ENCODE measurements around the gene PREX1.

The PREX1 gene

GRCh38 chr20:48729538-48729937 lies 98.3 kb downstream of the PREX1 start:
- DNase-seq: no peak

- DNase-seq: no peak
Observed at GRCh38 chr20:48728042-48728825, 99.6 kb downstream of the PREX1 start.

GRCh38 chr20:48727226-48727625 lies 100.6 kb downstream of the PREX1 start:
- no peak for DNase-seq

DNA sequence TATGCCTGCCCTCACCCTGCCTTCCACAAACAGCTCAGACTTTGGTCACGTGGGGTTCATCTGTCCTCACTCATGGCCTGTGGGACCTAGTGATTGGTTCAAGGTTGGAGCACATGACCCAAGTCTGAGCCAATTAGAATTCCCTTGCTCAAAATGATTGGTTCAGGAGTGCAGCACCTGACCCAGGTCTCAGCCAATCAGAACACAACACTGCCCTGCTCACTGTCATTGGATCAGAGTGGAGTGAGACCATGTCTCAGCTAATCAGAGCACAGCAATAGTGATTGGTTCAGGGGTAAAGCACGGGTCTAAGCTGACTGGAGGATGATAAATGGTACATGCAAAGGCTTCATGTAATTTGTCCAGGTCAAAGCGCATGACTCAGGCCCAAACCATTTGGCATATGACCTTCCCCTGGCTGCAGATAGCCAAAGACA lies 102.2 kb downstream of the PREX1 start:
- peak in 1 of 2 experiments; percentile 17 for DNase-seq

DNA sequence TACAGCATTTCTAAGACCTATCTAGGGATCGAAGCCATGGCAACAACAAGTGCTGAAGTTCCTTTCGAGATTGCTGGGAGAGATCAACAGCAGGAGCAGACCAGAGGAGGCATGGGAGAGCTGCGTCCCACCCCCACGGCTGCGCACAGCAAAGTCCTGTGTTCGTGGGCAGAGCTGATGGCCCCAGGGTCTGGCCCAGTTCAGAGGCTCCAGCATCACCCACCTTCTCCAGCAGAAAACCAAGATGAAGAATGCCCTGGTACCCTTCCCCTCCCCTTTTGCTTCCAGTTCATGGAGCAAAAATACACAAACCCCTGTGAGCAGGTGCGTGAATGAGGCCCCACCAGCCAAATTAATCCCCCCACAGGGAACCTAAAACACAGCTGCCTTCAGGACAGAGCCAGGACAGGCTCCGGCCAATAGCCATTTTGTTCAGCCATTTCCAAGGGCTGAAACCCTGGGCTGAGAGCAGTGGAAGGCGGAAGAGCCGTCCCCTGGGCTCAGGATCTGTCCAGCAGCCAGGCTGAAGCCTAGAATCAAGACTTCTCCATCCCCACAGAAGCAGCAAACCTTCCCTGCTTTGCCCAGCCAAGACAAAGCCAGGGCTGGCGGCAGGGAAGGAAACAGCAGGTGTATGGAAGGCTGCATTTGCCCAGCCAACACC lies 102.8 kb downstream of the PREX1 start:
- DNase-seq: no peak

DNA sequence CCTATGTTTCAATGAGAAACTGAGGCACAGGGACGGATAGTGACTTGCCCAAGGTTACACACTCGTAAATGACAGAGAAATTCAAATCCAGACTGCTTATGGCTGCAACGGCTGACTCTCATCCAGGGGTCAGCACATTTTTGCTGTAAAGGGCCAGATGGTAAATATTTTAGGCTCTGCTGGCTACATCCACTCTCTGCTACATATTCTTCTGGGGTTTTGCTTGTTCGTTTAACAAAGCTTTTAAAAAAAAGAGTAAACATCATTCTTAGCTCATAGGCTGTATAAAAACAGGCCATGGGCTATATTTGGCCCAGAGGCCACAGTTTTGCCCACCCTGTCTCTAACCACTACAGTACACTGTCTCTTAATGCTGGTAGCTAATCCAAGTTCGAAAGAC lies 103.4 kb downstream of the PREX1 start:
- DNase-seq: no peak

- DNase-seq: no peak
Observed at GRCh38 chr20:48723308-48724264, 104.2 kb downstream of the PREX1 start.

GRCh38 chr20:48722737-48723191 lies 105.0 kb downstream of the PREX1 start:
- no peak for DNase-seq

GRCh38 chr20:48722002-48722731 lies 105.6 kb downstream of the PREX1 start:
- DNase-seq: no peak

GRCh38 chr20:48721324-48722001 lies 106.3 kb downstream of the PREX1 start:
- DNase-seq: no peak

DNA sequence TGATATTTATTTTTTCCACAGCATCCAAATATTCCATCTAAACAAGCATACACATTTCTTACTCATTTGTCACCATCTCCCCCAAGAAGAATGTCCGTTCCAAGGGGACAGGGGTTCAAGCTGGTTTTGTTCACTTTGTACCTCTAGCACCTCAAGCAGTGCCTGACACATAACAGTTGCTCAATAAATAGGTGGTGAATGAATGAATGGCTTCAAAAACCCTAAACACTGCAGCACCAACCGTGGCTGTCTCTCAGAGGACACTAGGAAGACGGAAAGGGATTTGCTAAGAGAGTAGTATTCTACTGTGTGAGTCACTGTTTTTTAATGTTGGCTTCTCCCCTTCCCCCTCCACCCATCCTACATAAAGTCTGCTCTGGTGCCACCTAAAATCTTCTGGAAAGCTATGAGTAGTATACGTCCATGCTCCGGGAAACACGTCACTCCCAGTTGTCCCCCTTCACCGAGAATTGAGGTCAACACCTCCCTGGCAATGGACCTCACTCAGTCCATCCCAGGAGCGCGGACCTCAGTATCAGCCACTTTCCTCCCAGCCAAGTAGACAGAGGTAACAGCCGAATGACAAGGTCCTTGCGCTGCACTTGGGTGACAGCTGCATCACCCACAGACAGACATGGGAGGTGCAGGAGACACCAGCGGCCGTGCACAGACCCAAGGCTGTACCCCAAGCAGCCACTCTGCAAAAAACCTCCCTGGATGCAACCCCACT lies 107.4 kb downstream of the PREX1 start:
- DNase-seq: no peak

DNA sequence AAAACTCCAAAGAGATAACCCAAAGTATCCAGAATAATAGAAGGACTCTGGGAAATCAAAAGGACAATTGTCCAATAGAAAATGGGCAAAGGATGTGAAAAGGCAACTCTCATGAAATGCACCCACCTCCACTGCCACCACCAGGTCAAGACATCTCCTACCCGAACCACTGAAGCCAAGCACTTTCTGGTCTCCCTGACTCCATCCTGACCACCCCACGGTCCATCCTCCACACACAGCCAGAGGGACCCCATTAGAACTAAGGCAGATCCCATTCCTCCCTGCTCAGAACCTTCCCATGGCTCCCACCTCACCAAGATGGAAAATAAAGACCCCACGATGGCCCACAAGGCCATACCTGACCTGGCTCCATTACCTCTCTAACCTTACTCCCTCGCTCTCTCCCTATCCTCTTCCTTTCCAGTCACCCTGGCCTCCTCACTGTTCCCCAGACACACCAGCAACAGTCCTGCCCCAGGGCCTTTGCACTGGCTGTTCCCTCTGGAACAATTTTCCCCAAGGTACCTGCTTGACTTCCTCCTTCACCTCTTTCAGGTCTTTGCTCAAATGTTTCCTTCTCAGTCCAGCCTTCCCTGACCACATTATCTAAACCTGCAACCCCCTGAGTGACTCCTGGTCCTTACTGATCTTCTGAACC lies 108.1 kb downstream of the PREX1 start:
- no peak for DNase-seq

DNA sequence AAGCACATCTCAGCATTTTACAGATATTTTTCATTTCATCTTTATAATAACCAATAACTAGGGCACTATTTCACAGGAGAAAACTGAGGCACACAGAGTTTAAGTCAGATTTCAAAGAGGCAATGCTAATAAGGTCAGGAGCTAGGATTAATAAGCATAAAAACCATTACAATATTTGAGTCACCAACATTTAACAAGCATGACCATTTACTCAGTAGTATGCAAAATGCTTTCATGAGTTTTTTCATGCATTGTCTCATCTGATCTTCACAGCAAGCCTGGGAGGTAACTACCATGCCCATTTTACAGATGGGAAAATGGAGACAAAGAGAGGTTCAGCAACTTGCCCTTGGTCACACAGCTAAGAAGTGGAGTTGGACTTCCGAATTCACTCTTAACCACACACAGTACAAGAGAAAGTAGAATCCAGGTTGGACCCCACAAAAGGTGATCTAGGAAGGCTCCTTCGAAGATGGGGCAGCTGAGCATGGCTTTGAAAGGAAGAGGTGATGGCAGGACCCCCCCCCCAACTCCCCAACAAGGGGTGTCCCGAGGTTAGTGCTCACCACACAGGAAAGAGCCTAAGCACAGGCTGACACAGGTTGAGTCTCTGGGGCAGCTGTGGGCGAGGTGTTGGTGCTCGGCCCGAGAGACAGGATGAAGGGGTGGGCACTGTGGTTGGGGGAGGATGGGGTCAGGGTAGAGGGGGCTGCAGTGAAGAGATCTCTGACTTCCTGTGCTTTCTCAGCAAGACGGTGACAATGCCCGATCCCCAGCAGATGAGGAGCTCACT lies 108.8 kb downstream of the PREX1 start:
- DNase-seq: no peak

DNA sequence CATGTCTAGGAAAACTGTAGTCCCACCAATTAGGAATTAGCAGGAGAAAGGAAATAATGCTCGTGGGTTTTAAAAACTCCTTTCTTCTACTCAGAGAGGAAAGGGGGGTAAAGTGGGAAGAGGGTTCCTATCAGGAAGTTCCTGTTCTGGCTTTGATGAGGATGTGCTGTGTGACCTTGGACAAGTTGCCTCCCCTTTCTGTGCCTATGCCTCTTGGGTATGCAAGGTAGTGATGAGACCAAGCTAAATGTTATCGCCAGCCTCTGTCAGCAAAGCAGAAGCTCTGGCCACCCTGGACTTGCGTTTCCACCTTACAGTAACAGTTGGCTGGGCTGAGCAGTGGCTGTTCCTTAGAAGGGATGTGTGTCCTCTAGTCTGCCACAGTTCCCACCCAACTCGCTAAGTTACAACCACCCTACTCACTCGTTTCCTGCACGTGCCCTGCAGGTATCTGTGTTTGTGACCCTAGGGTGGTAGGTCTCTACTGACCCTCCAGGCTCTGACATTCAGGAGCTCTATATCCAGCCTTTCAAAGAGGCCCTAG lies 110.0 kb downstream of the PREX1 start:
- DNase-seq: no peak

GRCh38 chr20:48717095-48717672 lies 110.6 kb downstream of the PREX1 start:
- no peak for DNase-seq

GRCh38 chr20:48716541-48716940 lies 111.3 kb downstream of the PREX1 start:
- no peak for DNase-seq

GRCh38 chr20:48716086-48716485 lies 111.7 kb downstream of the PREX1 start:
- no peak for DNase-seq

- DNase-seq: no peak
Observed at GRCh38 chr20:48714764-48715163, 113.0 kb downstream of the PREX1 start.

Data from SW 1271 (cell line).